Measurements from ENCODE around the gene IL17A. TPM values are rescaled to one million over a fixed set of nuclear protein-coding genes. Genes with fewer than 3 reads are reported as not detected.
"Not testable (repeated sequence)": the region's sequence is repeated elsewhere in the genome, so short reads cannot be mapped to it uniquely, and the experiment has no call there.

IL17A gene
- total RNA-seq, 2 donors from 2014 or later: not detected

- Histone ChIP-seq H3K4me1 (ENCODE audit: control insufficient read depth in 1 of 2, low read depth in 2 of 2) (no peaks in the 10 kb centered on the region), H3K27ac (no peak overlapping the region), H3K27me3 (replicated peaks; ENCODE audit: insufficient read depth) (no peaks in the 10 kb centered on the region), H3K36me3 (no peaks in the 10 kb centered on the region), H3K4me3 (no peak overlapping the region), H3K9me3 (no peaks in the 10 kb centered on the region)
- TF ChIP-seq CTCF (IDR thresholded peaks at IDR 0.05): no peak
- DNase-seq (ENCODE audit: low spot score) (no peak), ATAC-seq (ENCODE audit: insufficient number of reproducible peaks, low FRiP score, low read depth) (no peak)
Observed at GRCh38 chr6:52190409-52190808, 4.2 kb downstream of the IL17A start.

- H3K27me3 ChIP-seq (replicated peaks; ENCODE audit: insufficient read depth): no peaks in the 10 kb centered on the region
- TF ChIP-seq CTCF (IDR thresholded peaks at IDR 0.05): no peak
- DNase-seq (ENCODE audit: low spot score): no peak
- H3K4me3 ChIP-seq: no peak overlapping the region
- no peaks in the 10 kb centered on the region for H3K9me3 ChIP-seq
- ATAC-seq (ENCODE audit: insufficient number of reproducible peaks, low FRiP score, low read depth): no peak
- no peaks in the 10 kb centered on the region for H3K4me1 ChIP-seq (ENCODE audit: control insufficient read depth in 1 of 2, low read depth in 2 of 2)
- H3K27ac ChIP-seq: no peak overlapping the region
- no peaks in the 10 kb centered on the region for H3K36me3 ChIP-seq
Observed at GRCh38 chr6:52191824-52192223, 5.6 kb downstream of the IL17A start.

- no peak for TF ChIP-seq CTCF (IDR thresholded peaks at IDR 0.05)
- H3K27ac ChIP-seq: no peak overlapping the region
- no peak overlapping the region for H3K4me3 ChIP-seq
- ATAC-seq (ENCODE audit: insufficient number of reproducible peaks, low FRiP score, low read depth): no peak
- no peaks in the 10 kb centered on the region for H3K36me3 ChIP-seq
- no peaks in the 10 kb centered on the region for H3K9me3 ChIP-seq
- no peaks in the 10 kb centered on the region for H3K27me3 ChIP-seq (replicated peaks; ENCODE audit: insufficient read depth)
- no peak for DNase-seq (ENCODE audit: low spot score)
- H3K4me1 ChIP-seq (ENCODE audit: control insufficient read depth in 1 of 2, low read depth in 2 of 2): no peaks in the 10 kb centered on the region
Observed at GRCh38 chr6:52195886-52196285, 9.7 kb downstream of the IL17A start.

- ATAC-seq (ENCODE audit: insufficient number of reproducible peaks, low FRiP score, low read depth); H3K27ac ChIP-seq; H3K27me3 ChIP-seq (replicated peaks; ENCODE audit: insufficient read depth); H3K4me3 ChIP-seq; H3K36me3 ChIP-seq; H3K9me3 ChIP-seq; DNase-seq (ENCODE audit: low spot score); H3K4me1 ChIP-seq (ENCODE audit: control insufficient read depth in 1 of 2, low read depth in 2 of 2): not testable (repeated sequence)
Observed at GRCh38 chr6:52200088-52200487, 13.9 kb downstream of the IL17A start.

- no peaks in the 10 kb centered on the region for H3K36me3 ChIP-seq
- no peak for DNase-seq (ENCODE audit: low spot score)
- no peaks in the 10 kb centered on the region for H3K27me3 ChIP-seq (replicated peaks; ENCODE audit: insufficient read depth)
- no peak overlapping the region for H3K4me3 ChIP-seq
- no peaks in the 10 kb centered on the region for H3K4me1 ChIP-seq (ENCODE audit: control insufficient read depth in 1 of 2, low read depth in 2 of 2)
- no peak for TF ChIP-seq CTCF (IDR thresholded peaks at IDR 0.05)
- ATAC-seq (ENCODE audit: insufficient number of reproducible peaks, low FRiP score, low read depth): no peak
- no peaks in the 10 kb centered on the region for H3K9me3 ChIP-seq
- no peak overlapping the region for H3K27ac ChIP-seq
Observed at GRCh38 chr6:52201046-52201445, 14.9 kb downstream of the IL17A start.

- no peaks in the 10 kb centered on the region for H3K27me3 ChIP-seq (replicated peaks; ENCODE audit: insufficient read depth)
- no peaks in the 10 kb centered on the region for H3K36me3 ChIP-seq
- H3K4me1 ChIP-seq (ENCODE audit: control insufficient read depth in 1 of 2, low read depth in 2 of 2): no peaks in the 10 kb centered on the region
Observed at GRCh38 chr6:52201493-52201892, 15.3 kb downstream of the IL17A start.

More at GRCh38 chr6:52201493-52201892, 15.3 kb downstream of the IL17A start:
- no peak for TF ChIP-seq CTCF (IDR thresholded peaks at IDR 0.05)
- DNase-seq (ENCODE audit: low spot score) (no peak), ATAC-seq (ENCODE audit: insufficient number of reproducible peaks, low FRiP score, low read depth) (no peak)
- Histone ChIP-seq H3K4me3 (no peak overlapping the region), H3K27ac (no peak overlapping the region), H3K9me3 (no peaks in the 10 kb centered on the region)

Measured in thoracic aorta (tissue), 2 donors.